ENCODE data around the gene RRAS.

- no peak for TF ChIP-seq POLR2A (IDR thresholded peaks at IDR 0.05)
- TF ChIP-seq, protein P1, sequence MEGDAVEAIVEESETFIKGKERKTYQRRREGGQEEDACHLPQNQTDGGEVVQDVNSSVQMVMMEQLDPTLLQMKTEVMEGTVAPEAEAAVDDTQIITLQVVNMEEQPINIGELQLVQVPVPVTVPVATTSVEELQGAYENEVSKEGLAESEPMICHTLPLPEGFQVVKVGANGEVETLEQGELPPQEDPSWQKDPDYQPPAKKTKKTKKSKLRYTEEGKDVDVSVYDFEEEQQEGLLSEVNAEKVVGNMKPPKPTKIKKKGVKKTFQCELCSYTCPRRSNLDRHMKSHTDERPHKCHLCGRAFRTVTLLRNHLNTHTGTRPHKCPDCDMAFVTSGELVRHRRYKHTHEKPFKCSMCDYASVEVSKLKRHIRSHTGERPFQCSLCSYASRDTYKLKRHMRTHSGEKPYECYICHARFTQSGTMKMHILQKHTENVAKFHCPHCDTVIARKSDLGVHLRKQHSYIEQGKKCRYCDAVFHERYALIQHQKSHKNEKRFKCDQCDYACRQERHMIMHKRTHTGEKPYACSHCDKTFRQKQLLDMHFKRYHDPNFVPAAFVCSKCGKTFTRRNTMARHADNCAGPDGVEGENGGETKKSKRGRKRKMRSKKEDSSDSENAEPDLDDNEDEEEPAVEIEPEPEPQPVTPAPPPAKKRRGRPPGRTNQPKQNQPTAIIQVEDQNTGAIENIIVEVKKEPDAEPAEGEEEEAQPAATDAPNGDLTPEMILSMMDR (IDR thresholded peaks at IDR 0.05), result no peak
Observed at GRCh38 chr19:49587227-49587626, 52.7 kb downstream of the RRAS start.

Measured in right lobe of liver (tissue), 4 donors.